B cell (primary cell): ENCODE measurements around the gene ADGRF1.

ENCODE experiments used
- EZH2 ChIP-seq: IDR thresholded peaks from 2 replicates; pipeline ENCODE4 v1.6.1; 2012; ENCODE audit warnings: borderline replicate concordance, low read depth, mild to moderate bottlenecking, moderate library complexity, low read length; ENCODE audit not compliant: insufficient read depth, poor library complexity, severe bottlenecking
- TF ChIP-seq, protein P1 (sequence below): fragments of 200-600 bp; IDR thresholded peaks from one replicate; pipeline ENCODE4 v1.8.0; 2022; ENCODE audit warnings: antibody characterized with exemption, mild to moderate bottlenecking

GRCh38 chr6:46963039-46963438 is 79.1 kb downstream of the ADGRF1 start:
- TF ChIP-seq EZH2, result no peak
- TF ChIP-seq, protein P1, sequence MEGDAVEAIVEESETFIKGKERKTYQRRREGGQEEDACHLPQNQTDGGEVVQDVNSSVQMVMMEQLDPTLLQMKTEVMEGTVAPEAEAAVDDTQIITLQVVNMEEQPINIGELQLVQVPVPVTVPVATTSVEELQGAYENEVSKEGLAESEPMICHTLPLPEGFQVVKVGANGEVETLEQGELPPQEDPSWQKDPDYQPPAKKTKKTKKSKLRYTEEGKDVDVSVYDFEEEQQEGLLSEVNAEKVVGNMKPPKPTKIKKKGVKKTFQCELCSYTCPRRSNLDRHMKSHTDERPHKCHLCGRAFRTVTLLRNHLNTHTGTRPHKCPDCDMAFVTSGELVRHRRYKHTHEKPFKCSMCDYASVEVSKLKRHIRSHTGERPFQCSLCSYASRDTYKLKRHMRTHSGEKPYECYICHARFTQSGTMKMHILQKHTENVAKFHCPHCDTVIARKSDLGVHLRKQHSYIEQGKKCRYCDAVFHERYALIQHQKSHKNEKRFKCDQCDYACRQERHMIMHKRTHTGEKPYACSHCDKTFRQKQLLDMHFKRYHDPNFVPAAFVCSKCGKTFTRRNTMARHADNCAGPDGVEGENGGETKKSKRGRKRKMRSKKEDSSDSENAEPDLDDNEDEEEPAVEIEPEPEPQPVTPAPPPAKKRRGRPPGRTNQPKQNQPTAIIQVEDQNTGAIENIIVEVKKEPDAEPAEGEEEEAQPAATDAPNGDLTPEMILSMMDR, result no peak
